Bone marrow (tissue), 2 donors: Measurements from ENCODE around the gene GPANK1.

ENCODE experiments used
- DNase-seq, 2 donors: peaks; one replicate each; lab custom pipeline; 2025; lab: John Stamatoyannopoulos, UW

GPANK1 gene

DNA sequence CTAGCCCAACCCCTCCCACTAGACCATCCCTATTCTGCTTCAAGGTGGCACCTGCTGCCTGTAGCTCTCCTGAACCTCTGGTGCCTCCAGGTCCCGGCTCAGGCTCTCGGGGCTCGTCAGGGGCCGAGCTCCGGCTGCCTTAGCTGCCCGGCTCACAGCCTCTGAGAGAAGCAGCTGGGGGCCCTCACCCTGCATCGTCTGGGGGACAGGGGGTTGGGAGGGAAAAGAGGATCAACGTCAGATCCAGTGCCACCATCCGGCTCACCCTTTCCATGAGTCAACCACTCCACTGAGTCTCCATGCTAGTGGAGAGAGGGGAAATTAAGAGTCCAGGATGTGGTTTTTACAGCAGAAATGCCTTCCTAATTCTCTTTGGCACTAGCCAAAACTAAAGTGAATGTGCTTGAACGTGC, 25.3 kb downstream of the GPANK1 start:
- no peak for DNase-seq

DNA sequence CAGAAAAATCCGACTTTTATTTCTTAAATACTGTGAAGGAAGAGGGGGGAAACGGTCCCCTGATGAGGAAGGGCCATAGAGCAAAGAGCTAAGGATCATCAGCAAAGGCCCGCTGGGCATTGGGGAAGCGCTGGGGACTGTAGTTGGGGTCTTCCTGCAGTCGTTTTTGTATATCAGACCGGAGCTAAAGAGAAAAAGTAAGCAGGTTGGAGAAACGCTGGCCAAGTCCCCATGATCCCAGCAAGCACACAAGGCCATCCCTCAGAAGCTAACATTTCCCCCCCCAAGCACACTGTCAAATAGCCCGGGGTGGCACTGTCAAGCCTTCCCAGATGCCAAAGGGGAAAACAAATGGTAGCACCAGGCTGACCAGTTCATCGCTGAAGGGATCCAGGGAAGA, 25.8 kb downstream of the GPANK1 start:
- DNase-seq = no peak

- DNase-seq = no peak
These were observed 27.9 kb downstream of the GPANK1 start for GRCh38 chr6:31636698-31637596.

- DNase-seq = no peak
These were observed 29.7 kb downstream of the GPANK1 start for GRCh38 chr6:31634969-31635575.

GRCh38 chr6:31634131-31634530, 30.7 kb downstream of the GPANK1 start:
- DNase-seq = no peak

GRCh38 chr6:31633447-31633846, 31.4 kb downstream of the GPANK1 start:
- no peak for DNase-seq

DNA sequence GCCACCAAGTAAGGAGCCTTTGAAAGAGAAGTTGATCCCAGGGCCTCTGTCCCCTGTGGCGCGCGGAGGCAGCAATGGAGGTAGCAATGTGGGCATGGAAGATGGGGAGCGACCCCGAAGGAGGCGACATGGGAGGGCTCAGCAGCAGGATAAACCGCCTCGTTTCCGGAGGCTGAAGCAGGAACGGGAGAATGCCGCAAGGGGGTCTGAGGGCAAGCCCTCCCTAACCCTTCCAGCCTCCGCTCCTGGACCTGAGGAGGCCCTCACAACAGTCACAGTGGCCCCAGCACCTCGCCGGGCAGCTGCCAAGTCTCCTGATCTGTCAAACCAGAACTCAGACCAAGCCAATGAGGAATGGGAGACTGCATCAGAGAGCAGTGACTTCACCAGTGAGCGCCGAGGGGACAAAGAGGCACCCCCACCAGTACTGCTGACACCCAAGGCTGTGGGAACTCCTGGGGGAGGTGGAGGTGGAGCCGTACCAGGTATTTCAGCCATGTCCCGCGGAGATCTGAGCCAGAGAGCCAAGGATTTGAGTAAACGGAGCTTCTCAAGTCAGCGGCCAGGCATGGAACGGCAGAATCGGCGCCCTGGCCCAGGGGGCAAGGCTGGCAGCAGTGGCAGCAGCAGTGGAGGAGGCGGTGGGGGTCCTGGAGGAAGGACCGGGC, 32.4 kb downstream of the GPANK1 start:
- no peak for DNase-seq

GRCh38 chr6:31631681-31632278, 33.0 kb downstream of the GPANK1 start:
- DNase-seq = no peak

GRCh38 chr6:31631209-31631608, 33.6 kb downstream of the GPANK1 start:
- DNase-seq = no peak

GRCh38 chr6:31630177-31630934, 34.4 kb downstream of the GPANK1 start:
- DNase-seq = no peak

- no peak for DNase-seq
These were observed 35.8 kb downstream of the GPANK1 start for GRCh38 chr6:31629014-31629413.

DNA sequence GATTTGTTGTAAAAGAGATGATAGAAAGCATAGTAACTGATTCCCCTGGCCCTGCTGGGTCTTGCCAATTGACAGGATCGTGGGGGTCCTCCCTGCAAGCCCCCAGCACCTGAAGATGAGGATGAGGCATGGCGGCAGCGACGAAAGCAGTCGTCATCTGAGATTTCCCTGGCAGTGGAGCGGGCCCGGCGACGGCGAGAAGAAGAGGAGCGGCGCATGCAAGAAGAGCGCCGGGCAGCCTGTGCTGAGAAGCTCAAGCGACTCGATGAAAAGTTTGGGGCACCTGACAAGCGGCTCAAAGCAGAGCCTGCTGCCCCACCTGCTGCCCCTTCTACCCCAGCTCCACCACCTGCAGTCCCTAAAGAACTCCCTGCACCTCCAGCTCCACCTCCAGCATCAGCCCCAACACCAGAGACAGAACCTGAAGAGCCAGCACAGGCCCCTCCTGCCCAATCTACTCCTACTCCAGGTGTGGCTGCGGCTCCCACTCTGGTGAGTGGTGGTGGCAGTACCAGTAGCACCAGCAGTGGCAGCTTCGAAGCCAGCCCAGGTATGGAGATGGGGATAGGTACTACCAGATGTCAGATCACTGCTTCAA, 37.0 kb downstream of the GPANK1 start:
- no peak for DNase-seq

DNA sequence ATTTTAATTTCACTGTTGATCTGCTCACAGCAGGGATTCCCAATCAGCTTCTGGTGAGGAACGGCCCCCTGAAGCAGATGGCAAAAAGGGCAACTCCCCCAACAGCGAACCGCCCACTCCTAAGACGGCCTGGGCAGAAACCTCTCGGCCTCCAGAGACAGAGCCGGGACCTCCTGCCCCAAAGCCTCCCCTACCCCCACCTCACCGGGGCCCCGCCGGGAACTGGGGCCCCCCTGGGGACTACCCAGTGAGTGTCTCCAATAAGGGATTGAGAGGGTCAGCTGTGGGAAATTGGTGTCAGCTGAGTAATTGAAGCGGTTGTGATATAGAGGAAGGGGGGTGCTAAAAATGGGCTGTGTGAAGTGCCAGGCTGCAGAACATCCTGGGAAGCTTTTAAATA, 37.8 kb downstream of the GPANK1 start:
- DNase-seq = no peak

- no peak for DNase-seq
These were observed 40.7 kb downstream of the GPANK1 start for GRCh38 chr6:31624070-31624469.

GRCh38 chr6:31622684-31623091, 42.1 kb downstream of the GPANK1 start:
- no peak for DNase-seq

DNA sequence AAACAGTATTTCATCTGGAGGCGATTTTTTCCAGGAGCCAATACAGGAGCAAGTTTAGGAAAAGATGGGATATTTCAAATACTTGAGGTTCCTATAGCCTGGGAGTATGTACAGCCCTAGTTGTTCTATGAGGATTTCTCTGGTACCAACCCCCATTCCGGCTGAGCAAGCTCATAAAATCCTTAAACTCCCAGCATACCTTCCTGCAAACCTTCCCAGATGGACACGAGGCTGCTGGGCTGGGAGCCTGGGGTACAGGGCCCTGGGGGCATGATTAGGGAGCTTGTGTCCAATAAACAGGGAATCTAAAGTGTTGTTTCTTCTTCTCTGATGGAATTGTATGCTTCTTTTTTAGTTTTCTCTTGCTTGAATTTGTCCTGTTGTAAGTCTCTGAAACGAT, 42.8 kb downstream of the GPANK1 start:
- no peak for DNase-seq

DNA sequence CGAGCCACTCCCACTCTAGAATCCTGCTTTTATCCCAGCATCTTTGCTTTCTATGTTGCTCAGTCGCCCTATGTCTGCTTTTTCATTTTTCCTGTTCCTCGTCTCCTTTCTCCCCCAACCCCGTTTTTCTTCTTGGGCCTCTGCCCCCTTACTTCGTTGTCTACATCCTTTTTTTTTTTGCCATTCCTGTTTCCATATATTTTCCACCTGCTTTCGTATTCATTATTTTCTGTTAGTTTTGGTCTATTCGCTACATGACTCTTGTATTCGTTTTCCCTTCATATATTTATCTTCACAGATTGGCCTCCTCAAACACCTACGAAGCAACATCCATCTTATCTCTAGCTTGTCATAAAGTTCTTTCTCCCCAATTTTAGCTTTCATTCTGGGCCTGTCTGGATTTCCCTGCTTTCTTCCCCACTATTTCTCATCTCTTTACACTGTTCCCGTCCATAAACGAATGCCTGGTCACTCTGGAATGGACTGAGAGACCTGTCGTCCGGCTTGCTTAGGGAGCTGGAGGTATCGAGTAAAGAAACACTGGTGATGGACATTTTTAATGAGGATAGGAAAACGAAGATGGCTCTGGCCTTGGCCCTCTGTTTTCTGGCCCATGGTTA, 43.4 kb downstream of the GPANK1 start:
- no peak for DNase-seq

DNA sequence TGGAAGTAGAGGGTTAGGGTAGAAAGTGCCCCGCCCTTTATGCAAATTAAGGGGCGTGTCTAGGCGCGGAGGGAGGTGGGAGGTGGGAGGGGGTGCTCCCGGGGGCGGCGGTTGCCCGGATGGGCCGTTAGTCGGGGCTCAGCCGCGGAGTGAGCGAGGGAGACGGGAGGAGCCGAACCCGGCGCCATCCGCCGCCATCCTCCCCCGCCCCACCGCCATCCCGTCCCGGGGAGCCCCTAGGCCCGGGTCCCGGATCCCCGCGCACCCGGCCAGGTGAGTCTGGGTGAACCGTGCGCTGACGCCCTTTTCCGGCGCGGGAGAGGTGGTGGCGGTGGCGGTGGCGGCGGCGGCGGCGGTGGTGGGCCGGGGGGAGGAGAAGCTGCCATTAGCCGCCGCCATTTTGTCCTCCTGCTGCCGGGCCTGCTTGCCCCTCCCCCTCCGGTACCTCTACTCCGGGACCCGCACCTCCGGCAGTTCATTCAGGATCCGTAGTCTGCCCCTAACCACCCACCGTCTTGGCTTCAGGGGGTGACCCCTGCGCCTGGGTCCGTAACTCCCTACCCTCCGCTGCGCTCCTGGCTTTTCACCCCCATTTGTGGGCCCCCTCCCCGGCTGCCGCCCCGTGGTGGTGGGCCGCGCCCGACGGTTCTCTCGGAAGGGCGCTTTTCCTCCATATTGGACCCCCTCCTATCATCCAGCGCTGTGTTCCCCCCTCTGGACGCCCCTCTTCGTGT, 44.0 kb downstream of the GPANK1 start, which contains the start of gene PRRC2A:
Gene PRRC2A (plus strand): TSS at position 130 of the 734 bp plus-strand sequence. CDS start 2,075 bp downstream, outside the sequence.
- DNase-seq = peak; percentile 38 to 97

GRCh38 chr6:31619805-31620585, 44.8 kb downstream of the GPANK1 start:
- peak; percentile 97 to 98 for DNase-seq
